Measurements from ENCODE around the gene CAPN15. TPM values are rescaled to one million over a fixed set of nuclear protein-coding genes. Genes with fewer than 3 reads are reported as not detected.

Gene CAPN15
- total RNA-seq, 4 donors from 2014 or later: 59.9 to 86.4 (median 75.2) TPM

DNA sequence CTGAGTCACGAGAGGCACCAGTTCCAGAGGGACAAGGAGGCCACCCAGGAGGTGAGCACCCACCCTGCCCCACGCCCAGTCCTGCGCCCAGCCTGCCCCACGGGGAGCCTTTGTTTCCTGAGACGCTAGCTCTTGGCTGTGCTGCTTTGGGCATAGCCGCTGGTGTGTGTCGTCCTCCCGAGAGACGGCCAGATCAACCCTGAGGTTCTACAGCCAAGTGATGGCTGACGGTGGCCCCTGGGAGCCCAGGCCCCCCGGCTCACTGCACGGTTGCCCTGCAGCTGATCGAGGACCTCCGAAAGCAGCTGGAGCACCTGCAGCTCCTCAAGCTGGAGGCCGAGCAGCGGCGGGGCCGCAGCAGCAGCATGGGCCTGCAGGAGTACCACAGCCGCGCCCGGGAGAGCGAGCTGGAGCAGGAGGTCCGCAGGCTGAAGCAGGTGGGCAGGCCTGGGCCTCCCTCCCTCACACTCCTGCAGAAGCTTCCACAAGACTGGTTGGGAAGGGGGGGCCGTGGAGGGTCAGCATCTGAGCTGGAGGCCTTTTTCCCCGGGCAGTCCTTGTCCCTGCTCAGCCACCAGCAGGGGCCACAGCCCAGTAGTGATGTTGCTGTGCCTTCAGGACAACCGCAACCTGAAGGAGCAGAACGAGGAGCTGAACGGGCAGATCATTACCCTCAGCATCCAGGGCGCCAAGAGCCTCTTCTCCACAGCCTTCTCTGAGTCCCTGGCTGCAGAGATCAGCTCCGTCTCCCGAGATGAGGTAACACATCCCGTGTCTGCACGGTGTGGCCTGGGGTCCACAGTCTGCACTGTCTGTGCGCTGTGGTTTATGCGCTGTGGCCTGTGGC is 7.4 kb upstream of the CAPN15 start:
- Histone ChIP-seq H3K4me3 (no peak overlapping the region), H3K9me3 (no peaks in the 10 kb centered on the region), H3K27ac (no peak overlapping the region), H3K36me3 (peaks cover 51% of the 10 kb centered on the region), H3K4me1 (peaks cover 32% of the 10 kb centered on the region), H3K27me3 (no peaks in the 10 kb centered on the region)
- DNase-seq (ENCODE audit: low spot score in 2 of 2): peak in 1 of 2 donors; percentile 58
- WGBS: 93% methylated on average over 10 of the region's 35 CpGs
- TF ChIP-seq CTCF (IDR thresholded peaks at IDR 0.05) (no peak), POLR2A (IDR thresholded peaks at IDR 0.05) (no peak), POLR2AphosphoS5 (IDR thresholded peaks at IDR 0.05) (no peak), EP300 (IDR thresholded peaks at IDR 0.05) (no peak)

- Histone ChIP-seq H3K9me3 (no peaks in the 10 kb centered on the region), H3K27me3 (no peaks in the 10 kb centered on the region), H3K27ac (no peak overlapping the region), H3K4me3 (no peak overlapping the region), H3K36me3 (peaks cover 44% of the 10 kb centered on the region), H3K4me1 (peaks cover 40% of the 10 kb centered on the region)
- TF ChIP-seq POLR2A (IDR thresholded peaks at IDR 0.05) (no peak), CTCF (IDR thresholded peaks at IDR 0.05) (no peak), POLR2AphosphoS5 (IDR thresholded peaks at IDR 0.05) (no peak), EP300 (IDR thresholded peaks at IDR 0.05) (no peak)
- WGBS: 93% methylated on average over 11 of the region's 13 CpGs
- DNase-seq (ENCODE audit: low spot score in 2 of 2): peak in 1 of 2 donors; percentile 59
Measured at GRCh38 chr16:520847-521246, 6.7 kb upstream of the CAPN15 start.

DNA sequence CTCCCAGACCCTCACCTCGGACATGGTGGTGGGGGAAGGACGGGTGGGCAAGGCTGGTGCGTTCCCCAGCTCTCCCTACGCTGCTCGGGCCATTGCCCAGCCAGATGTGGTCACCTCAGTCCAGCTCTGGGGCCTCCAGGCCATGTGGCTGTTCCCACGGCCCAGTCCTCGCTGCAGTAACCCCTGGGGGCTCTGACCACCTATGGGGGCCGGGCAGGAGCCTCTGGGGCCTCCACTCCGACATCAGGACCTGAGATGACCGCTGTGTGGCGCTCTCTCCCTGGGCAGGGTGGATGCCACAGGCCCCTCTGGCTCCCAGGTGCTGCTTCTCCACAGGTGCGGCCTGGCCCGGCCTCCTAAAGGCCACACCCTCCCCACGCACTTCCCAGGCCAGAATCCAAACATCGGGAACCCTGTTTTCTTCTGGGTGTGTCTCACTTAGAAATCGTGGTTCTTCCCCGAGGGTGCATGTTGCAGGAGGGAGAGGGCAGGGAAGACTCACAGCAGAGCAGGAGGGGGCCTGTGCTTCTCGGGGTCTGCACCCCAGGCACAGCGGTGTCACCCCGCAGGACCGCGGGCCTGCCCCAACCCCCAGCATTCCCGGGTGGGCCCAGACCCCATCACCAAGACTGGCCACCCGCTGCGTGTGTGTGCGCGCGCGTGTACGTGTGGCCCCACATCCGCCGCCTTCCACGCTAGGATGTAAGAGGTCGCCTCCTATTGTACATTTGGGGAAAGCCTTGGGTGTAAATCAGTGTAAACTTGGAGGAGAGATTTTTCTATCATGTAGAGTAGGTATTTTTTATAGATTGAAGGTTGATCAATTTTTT is 5.9 kb upstream of the CAPN15 start:
- no peak overlapping the region for H3K4me3 ChIP-seq
- H3K27me3 ChIP-seq: no peaks in the 10 kb centered on the region
- H3K4me1 ChIP-seq: peaks cover 47% of the 10 kb centered on the region
- TF ChIP-seq CTCF (IDR thresholded peaks at IDR 0.05) (peak in 1 of 2 donors; percentile 40), POLR2A (IDR thresholded peaks at IDR 0.05) (no peak)
- WGBS: 49% methylated on average over 27 of the region's 34 CpGs
- peak overlapping the region; percentile 45 for H3K27ac ChIP-seq
- peaks cover 37% of the 10 kb centered on the region for H3K36me3 ChIP-seq
- peak in 1 of 2 donors; percentile 79 for DNase-seq (ENCODE audit: low spot score in 2 of 2)
- no peaks in the 10 kb centered on the region for H3K9me3 ChIP-seq

DNA sequence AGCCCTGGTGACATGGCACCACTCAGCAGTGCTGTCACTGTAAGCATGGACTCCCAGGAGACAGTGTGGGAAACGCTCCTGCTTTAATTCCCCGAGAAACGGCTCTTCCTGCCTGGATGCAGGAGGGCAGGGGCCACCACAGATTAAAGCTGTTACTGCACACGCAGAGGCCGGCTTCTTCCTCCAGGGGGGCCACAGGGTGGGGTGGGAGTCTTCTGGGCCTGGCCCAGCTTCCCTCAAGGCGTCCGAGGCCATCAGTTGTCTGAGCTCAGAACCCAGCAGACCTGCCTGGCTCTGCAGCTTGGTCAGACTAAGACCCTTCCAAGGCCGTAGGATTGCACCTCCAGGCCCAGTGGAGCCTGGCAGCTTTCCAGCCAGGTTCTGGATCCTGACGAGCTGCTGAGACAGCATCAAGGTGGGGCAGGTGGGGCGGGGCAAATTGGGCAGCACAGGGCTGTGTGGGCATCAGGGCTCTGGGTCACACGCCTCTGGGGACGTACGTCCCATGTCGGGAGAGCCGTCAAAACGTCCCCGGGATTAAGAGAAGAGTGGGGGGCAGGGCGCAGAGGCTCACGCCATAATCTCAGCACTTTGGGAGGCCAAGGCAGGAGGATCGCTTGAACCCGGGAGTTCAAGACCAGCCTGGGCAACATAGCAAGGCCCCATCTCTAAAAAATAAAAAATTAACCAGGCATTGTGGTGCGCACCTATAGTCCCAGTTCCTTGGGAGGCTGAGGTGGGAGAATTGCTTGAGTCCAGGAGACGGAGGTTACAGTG is 5.0 kb upstream of the CAPN15 start:
- WGBS: 61% methylated on average over 22 of the region's 23 CpGs
- H3K36me3 ChIP-seq: peaks cover 29% of the 10 kb centered on the region
- no peaks in the 10 kb centered on the region for H3K27me3 ChIP-seq
- TF ChIP-seq POLR2A (IDR thresholded peaks at IDR 0.05) (no peak), EP300 (IDR thresholded peaks at IDR 0.05) (no peak), CTCF (IDR thresholded peaks at IDR 0.05) (no peak), POLR2AphosphoS5 (IDR thresholded peaks at IDR 0.05) (no peak)
- no peak overlapping the region for H3K27ac ChIP-seq
- H3K4me1 ChIP-seq: peaks cover 51% of the 10 kb centered on the region
- no peak overlapping the region for H3K4me3 ChIP-seq
- H3K9me3 ChIP-seq: no peaks in the 10 kb centered on the region
- DNase-seq (ENCODE audit: low spot score in 2 of 2): peak in 1 of 2 donors; percentile 66

Data from suprapubic skin (tissue), 4 donors.